Myocyte (in vitro differentiated cells): Measurements from ENCODE around the gene RAD51C. TPM values are rescaled to one million over a fixed set of nuclear protein-coding genes. Genes with fewer than 3 reads are reported as not detected.

Experiments
- total RNA-seq: library from RNA; depleted of rRNA; stranded (reverse); fragments of >200 nt; gene quantifications from 2 replicates; pipeline ENCODE4 v1.2.3, GENCODE V29; 2014

RAD51C gene
- total RNA-seq, 1 donor from 2014 or later = 28.0 TPM

Other genes starting within 250 kb of the RAD51C start
- not detected in 2 replicates for gene HSF5, start 204.2 kb upstream of the RAD51C start, total RNA-seq
- 28.4 and 37.4 TPM in 2 replicates for gene MTMR4, start 178.0 kb upstream of the RAD51C start, total RNA-seq
- 0.10 and 0.48 TPM in 2 replicates for gene TEX14, start 557 bp upstream of the RAD51C start, total RNA-seq
- 3.4 and 11.1 TPM in 2 replicates for gene PPM1E, start 63.3 kb downstream of the RAD51C start, total RNA-seq